Neural crest cell (in vitro differentiated cells): ENCODE results near the gene AVEN. TPM values are rescaled to one million over a fixed set of nuclear protein-coding genes. Genes with fewer than 3 reads are reported as not detected.

Experiments used
- DNase-seq: peaks from one replicate; pipeline ENCODE4 v3.0.0; 2021; ENCODE audit warnings: low read depth, mixed read lengths, low spot score
- H3K27ac Mint-ChIP-seq: one replicate; pipeline ENCODE4 v1.8.0; 2021; ENCODE audit warnings: mild to moderate bottlenecking, mixed read lengths; ENCODE audit not compliant: unreplicated experiment
- H3K27me3 Mint-ChIP-seq: 2 replicates; pipeline ENCODE4 v1.8.0; 2021; ENCODE audit warnings: low read depth, mild to moderate bottlenecking, mixed read lengths
- H3K36me3 Mint-ChIP-seq: 2 replicates; pipeline ENCODE4 v1.8.0; 2021; ENCODE audit warnings: low read depth, mild to moderate bottlenecking, mixed read lengths
- H3K4me1 Mint-ChIP-seq: 2 replicates; pipeline ENCODE4 v1.8.0; 2021; ENCODE audit warnings: mixed read lengths
- H3K4me3 Mint-ChIP-seq: one replicate; pipeline ENCODE4 v1.8.0; 2021; ENCODE audit warnings: mild to moderate bottlenecking, mixed read lengths
- H3K9me3 Mint-ChIP-seq: 2 replicates; pipeline ENCODE4 v1.8.0; 2021; ENCODE audit warnings: mixed read lengths
- CTCF ChIP-seq: fragments of 200-600 bp; sonication (generic); conservative IDR thresholded peaks from 2 replicates; pipeline ENCODE4 v1.5.0; 2021; ENCODE audit warnings: antibody characterized with exemption, mild to moderate bottlenecking
- total RNA-seq: library from RNA; stranded (reverse); gene quantifications from 2 replicates; pipeline ENCODE4 v1.2.1, GENCODE V29; 2021

AVEN gene
- total RNA-seq, 1 donor from 2014 or later = 15.0 TPM

- Mint-ChIP-seq H3K4me3 (no peak overlapping the region), H3K4me1 (no peaks in the 10 kb centered on the region), H3K27me3 (no peaks in the 10 kb centered on the region), H3K9me3 (no peaks in the 10 kb centered on the region), H3K36me3 (no peaks in the 10 kb centered on the region), H3K27ac (no peak overlapping the region)
- DNase-seq = no peak
- no peak for TF ChIP-seq CTCF
These were observed 37.8 kb upstream of the AVEN start for GRCh38 chr15:34076785-34077184.

- no peak overlapping the region for H3K27ac Mint-ChIP-seq
- no peaks in the 10 kb centered on the region for H3K27me3 Mint-ChIP-seq
- H3K9me3 Mint-ChIP-seq = no peaks in the 10 kb centered on the region
- TF ChIP-seq CTCF = no peak
- no peak overlapping the region for H3K4me3 Mint-ChIP-seq
- no peaks in the 10 kb centered on the region for H3K36me3 Mint-ChIP-seq
- DNase-seq = no peak
- H3K4me1 Mint-ChIP-seq = no peaks in the 10 kb centered on the region
These were observed 31.0 kb upstream of the AVEN start for GRCh38 chr15:34070003-34070402.

GRCh38 chr15:34065941-34066340 is 26.9 kb upstream of the AVEN start:
- Mint-ChIP-seq H3K27ac (no peak overlapping the region), H3K36me3 (no peaks in the 10 kb centered on the region), H3K9me3 (no peaks in the 10 kb centered on the region), H3K4me1 (no peaks in the 10 kb centered on the region), H3K27me3 (no peaks in the 10 kb centered on the region), H3K4me3 (no peak overlapping the region)
- DNase-seq = no peak
- no peak for TF ChIP-seq CTCF

GRCh38 chr15:34065261-34065660 is 26.3 kb upstream of the AVEN start:
- no peak for TF ChIP-seq CTCF
- Mint-ChIP-seq H3K36me3 (no peaks in the 10 kb centered on the region), H3K4me3 (no peak overlapping the region), H3K27me3 (no peaks in the 10 kb centered on the region), H3K27ac (no peak overlapping the region), H3K9me3 (no peaks in the 10 kb centered on the region), H3K4me1 (no peaks in the 10 kb centered on the region)
- no peak for DNase-seq

GRCh38 chr15:34064438-34064837 is 25.4 kb upstream of the AVEN start:
- no peak overlapping the region for H3K4me3 Mint-ChIP-seq
- H3K9me3 Mint-ChIP-seq = no peaks in the 10 kb centered on the region
- no peak for TF ChIP-seq CTCF
- no peak overlapping the region for H3K27ac Mint-ChIP-seq
- peaks cover 2% of the 10 kb centered on the region for H3K27me3 Mint-ChIP-seq
- H3K36me3 Mint-ChIP-seq = no peaks in the 10 kb centered on the region
- H3K4me1 Mint-ChIP-seq = no peaks in the 10 kb centered on the region
- DNase-seq = no peak

- Mint-ChIP-seq H3K27me3 (peaks cover 2% of the 10 kb centered on the region), H3K4me3 (no peak overlapping the region), H3K27ac (no peak overlapping the region), H3K9me3 (no peaks in the 10 kb centered on the region), H3K36me3 (no peaks in the 10 kb centered on the region), H3K4me1 (no peaks in the 10 kb centered on the region)
- DNase-seq = no peak
- TF ChIP-seq CTCF = no peak
These were observed 20.9 kb upstream of the AVEN start for GRCh38 chr15:34059946-34060345.
